ENCODE measurements around the gene DBNDD1. TPM values are rescaled to one million over a fixed set of nuclear protein-coding genes. Genes with fewer than 3 reads are reported as not detected.

DBNDD1 gene
- polyA plus RNA-seq, 10 donors: 6.9 to 12.3 (median 8.4) TPM

- DNase-seq: no peak
These were observed 21.1 kb upstream of the DBNDD1 start for GRCh38 chr16:90040152-90041023.

DNA sequence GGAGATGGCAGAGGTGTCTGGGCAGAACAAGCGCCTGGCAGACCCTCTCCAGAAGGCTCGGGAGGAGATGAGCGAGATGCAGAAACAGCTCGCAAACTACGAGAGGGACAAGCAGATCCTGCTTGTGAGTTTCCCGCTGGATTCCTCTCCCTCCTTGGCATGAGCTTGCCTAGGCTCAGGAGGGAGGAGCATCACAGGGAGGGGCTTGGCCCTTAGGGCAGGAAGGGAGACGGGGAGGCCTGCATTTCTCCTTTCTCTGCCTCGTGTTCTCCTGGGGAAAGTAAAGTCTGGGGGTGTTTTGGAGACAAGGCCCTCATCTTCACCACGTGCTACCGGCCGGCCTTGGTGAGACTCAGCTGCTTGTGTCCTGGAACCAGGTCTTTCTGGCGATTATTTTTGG lies 18.0 kb upstream of the DBNDD1 start:
- DNase-seq: peak in 1 of 3 donors; percentile 44

- no peak for DNase-seq
These were observed 16.6 kb upstream of the DBNDD1 start for GRCh38 chr16:90035902-90036301.

- DNase-seq: no peak
These were observed 15.2 kb upstream of the DBNDD1 start for GRCh38 chr16:90034504-90034903.

DNA sequence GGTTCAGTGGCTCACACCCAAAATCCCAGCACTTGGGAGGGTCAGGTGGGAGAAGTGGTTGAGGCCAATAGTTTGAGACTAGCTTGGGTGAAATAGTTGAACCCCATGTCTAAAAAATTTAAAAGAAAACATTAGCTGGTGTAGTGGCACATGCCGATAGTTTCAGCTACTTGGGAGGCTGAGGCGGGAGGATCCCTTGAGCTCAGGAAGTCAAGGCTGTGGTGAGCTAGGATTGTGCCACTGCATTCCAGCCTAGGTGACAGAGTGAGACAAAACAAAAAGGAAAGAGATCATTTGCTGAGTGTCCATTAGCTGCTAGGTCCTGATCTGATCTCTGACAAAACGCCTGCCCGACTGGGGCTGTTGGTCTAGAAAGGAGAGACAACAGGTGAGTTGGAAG lies 14.1 kb upstream of the DBNDD1 start:
- DNase-seq: no peak

GRCh38 chr16:90032674-90033331 lies 13.5 kb upstream of the DBNDD1 start:
- peak in 2 of 3 donors; percentile 30 to 72 for DNase-seq

GRCh38 chr16:90031931-90032673 lies 12.8 kb upstream of the DBNDD1 start:
- peak in 1 of 3 donors; percentile 63 for DNase-seq

- DNase-seq: no peak
These were observed 12.1 kb upstream of the DBNDD1 start for GRCh38 chr16:90031186-90031930.

- DNase-seq: no peak
These were observed 9.7 kb upstream of the DBNDD1 start for GRCh38 chr16:90028985-90029384.

- no peak for DNase-seq
These were observed 8.4 kb upstream of the DBNDD1 start for GRCh38 chr16:90027611-90028010.

DNA sequence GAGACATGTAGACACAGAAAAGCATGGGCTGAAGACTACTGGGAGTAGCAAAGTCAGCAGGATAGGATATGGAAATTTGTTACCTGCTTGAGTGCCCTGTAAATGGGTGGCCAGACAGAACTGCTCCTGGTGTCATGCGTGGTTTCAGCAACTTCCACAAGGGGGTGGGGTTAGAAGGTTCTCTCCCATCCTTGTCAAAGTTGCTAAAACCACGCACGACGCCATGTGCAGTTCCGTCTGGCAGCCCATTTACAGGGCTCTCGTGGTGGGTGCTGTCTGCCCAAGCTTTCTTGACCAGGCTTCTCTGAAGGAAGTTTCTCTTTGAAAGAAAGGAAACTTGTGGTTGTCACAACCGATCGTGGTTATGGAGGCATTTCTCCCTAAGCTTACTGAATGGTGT lies 6.9 kb upstream of the DBNDD1 start:
- DNase-seq: no peak

DNA sequence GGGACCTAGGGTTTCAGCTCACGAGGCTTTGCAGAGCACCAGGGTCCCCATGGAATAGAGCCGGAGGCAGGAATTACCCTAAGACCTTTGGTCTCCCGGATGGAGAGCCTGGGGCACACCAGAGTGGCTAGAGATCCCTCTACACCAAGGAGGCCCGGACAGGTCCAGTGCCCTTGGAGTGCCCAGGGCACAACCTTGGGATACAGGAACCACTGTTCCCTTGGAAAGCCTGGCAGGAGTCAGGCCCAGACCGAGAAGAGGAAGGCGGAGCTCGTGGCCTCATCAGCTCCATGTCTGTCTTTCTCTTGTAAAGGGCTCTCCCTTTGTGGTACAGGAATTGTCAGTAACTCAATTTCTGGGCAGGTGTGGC lies 3.8 kb upstream of the DBNDD1 start:
- DNase-seq: no peak

- DNase-seq: peak; percentile 86 to 95 (median 91)
These were observed 3.2 kb upstream of the DBNDD1 start for GRCh38 chr16:90022209-90023077.

DNA sequence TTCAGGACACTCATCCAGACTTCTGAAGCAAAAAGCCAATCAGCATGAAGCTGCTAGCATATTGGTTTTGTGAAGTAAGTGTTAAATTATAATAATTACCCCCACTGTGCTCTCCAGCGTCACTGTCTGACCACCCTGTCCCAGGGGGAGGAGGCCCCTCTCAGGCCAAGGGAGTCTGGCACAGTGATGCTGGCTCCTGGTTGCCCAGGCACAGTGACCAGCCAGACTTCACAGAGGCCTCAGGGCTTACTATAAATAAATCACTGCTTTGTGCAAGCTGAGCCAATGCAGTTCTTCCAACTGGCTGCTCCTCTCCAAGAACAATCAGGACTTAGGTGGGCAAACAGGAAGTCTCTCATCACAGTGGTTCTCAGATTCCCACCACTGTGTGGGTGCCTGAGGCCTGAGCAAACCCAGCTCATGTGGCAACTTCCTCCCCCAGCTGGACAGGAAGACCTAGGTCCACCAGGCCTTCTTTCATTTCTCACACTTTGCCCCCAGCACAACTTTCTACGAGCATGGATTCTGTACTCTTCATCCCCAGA lies 1.7 kb upstream of the DBNDD1 start:
- no peak for DNase-seq

- no peak for DNase-seq
These were observed 1.1 kb upstream of the DBNDD1 start for GRCh38 chr16:90020260-90020837.

DNA sequence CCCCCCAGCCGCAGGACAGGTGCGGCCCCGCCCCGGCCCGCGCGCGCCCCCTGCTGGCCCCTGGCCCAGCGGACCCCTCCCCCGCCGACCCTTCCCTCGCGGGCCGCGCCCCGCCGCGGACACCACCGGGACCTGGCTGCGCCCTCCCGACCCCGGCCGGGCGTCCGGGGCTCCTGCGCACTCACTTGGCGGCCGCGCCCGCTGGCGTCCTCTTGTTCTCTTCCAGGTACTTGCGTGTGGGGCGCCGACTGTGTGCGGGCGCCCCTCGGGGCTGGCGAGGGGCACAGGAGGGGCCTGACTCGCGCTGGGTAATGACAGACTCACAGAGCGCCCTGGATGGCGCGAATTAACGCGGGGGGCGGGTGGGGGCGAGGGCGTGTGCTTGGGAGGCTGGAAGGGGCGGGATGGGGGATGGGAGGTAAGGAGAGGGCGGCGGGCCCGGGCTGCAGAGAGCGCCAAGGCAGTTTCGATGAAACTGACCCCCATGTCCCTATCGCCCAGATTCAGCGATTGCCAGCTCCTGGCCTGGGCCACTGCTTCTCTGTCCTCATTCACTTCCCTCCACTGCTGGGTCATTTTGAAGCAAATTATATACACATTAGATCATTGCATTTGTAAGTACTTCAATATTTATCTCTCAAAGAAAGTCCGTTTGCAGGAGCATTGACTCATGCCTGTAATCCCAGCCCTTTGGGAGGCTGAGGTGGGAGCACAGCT lies 445 bp upstream of the DBNDD1 start:
- peak; percentile 39 to 60 (median 48) for DNase-seq

GRCh38 chr16:90018297-90018651 lies 982 bp downstream of the DBNDD1 start:
- no peak for DNase-seq

GRCh38 chr16:90016339-90016950 lies 2.8 kb downstream of the DBNDD1 start:
- no peak for DNase-seq
